T-helper 1 cell treated with Interleukin-12 subunit alpha and Interleukin-12 subunit beta and Interleukin-4 antibody, amounts not matched to agents 30 ng/mL and 1 ng/mL, for 36 hours (primary cell): ENCODE results near the gene GTF3C1. TPM values are rescaled to one million over a fixed set of nuclear protein-coding genes. Genes with fewer than 3 reads are reported as not detected.

Source experiments
- intact Hi-C: fragments of 100-400 bp; cut with micrococcal nuclease; formaldehyde crosslinking; loops from one replicate; pipeline ENCODE4 v1.15.1; 2024
- total RNA-seq: library from RNA; stranded (reverse); gene quantifications from 2 replicates; pipeline ENCODE4 v1.2.3, GENCODE V29; 2022

Gene GTF3C1
- total RNA-seq, 1 donor from 2014 or later = 58.5 TPM

DNA sequence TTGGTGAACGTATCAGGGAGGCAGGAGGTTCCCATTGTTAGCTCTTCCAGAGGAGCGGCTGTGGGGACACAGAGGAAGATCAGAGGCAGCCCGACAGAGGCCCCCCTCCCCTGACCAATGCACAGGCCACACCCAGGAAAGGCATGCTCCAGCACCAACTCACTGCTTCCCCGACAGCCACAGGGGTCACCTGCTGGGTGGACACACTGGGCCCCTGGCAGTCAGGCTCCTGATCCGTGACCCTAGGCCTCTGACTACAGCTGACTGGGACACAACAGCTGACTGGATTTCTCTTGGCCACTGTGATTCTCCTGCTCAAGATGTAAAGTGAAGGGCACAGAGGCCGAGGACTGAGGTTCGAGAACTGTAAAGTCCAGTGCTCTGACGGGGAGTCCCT is 84.2 kb downstream of the GTF3C1 start:
- intact Hi-C loops = no loop called here

DNA sequence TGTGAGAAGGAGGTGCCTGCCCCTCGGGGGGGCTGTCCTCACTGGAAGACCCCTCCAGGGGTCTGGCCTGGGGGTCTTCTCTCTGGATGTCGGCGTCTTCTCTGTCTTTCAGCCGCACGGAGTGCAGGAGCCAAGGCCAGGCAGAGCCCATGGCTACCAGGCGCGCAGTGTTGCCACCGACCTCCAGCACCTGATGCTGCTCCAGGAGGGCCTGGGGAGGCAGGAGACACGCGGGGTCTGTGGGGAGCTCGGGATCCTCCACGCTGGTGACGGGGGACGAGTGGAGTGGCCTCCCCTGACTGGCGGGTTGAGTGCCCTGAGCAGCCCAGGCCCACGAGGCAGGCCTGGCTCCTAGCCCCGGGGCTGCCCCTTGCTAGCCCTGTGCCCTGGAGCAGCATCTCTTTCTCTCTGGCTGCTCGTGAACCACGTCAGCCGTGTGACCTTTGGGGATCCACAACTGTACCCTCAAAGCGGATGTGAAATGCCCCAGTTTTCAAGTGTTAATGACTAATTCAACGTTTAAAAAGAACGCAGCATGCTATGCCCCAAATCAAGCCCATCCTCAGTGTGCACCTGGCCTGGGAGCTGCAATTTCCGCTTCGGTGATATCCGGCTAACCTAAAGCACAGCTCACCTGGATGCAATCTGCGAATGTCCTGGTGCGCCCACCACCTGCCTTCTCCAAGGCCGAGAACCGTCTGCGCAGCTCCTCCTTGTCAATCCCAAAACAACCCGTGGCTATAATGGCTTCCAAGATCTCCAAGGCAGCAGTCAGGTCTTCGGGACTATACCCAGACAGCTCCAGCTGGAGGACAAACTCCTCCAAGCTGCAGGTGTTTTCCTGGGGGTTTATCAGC is 84.9 kb downstream of the GTF3C1 start:
- intact Hi-C loops = no loop called here

DNA sequence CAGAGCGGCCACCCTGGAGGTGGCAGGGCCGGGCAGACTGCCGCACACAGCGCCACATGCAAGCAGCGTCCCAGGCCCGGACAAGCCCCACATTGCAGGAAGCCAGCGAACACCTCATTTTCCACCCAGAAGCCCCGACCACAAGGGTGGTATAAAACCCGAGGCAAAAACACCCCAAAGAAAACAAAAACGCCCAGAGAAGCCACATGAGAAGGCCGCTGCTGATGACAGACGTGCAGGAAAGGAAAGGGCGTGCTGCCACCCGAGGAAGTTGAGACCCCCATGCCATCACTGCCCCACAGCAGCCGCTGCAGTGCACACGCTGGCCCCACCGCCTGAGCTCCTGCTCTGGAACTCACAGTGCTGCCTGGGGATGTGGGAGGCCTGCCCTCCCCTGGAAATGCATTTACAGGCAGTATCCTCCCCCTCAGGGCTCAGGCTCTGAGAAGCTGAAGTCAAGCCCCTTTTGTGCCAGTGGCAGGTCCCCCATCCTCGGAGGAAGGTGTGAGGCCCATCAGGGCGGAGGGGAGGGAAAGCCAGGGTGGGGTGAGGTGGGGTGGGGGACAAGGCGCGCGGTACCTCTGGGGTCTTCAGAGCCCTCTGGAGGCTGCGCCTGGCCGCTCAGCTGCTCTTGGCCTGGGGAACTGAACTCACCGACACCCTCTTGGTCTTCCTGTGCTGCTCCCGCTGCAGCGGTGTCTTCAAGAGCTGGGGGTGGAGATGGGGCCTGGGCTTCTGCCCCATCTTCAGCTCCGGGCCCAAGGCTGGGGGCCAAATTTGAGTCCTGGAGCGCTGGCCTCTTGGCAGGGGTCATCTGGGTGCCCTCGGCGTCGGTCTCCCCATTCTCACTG is 85.7 kb downstream of the GTF3C1 start:
- intact Hi-C loops = no loop called here

DNA sequence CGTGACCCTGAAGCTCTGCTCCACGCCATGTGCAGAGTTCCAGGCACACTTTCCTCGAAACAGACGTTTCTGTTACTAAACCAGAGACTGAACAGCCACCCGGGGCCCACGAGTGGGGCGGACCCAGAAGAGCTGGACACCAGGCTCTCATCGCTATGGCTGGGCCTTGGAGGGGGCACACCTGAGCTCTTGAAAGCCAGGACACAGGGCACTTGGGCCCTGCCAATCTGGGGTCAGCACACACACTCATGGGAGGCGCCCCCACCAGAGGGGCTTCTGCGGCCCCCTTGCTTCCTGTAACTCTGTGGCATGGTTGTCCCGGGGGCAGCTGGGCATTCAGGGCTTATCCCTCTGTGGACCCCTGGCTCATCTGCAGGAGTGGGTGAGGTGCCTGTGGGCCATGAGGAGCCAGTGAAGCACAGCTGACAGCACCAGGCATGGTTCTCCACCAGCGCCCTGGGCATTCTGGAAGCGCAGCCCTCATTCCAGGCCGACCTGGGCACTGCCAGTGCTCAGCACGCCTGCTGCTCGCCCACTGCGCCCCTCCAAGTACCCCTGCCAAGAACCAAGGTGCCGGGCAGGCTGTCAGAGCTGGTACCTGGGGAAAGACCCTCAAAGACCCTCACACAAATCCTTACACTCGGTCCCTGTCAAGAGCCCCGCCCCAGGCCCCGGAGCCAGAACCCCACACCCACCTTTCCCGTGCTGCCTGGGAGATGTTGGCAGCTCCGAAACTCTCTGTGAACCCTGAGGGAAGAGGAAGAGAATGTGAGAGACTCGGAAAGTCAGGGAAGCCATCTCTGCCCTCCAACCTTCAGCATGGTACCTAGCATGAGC is 86.6 kb downstream of the GTF3C1 start:
- intact Hi-C loops = no loop called here

DNA sequence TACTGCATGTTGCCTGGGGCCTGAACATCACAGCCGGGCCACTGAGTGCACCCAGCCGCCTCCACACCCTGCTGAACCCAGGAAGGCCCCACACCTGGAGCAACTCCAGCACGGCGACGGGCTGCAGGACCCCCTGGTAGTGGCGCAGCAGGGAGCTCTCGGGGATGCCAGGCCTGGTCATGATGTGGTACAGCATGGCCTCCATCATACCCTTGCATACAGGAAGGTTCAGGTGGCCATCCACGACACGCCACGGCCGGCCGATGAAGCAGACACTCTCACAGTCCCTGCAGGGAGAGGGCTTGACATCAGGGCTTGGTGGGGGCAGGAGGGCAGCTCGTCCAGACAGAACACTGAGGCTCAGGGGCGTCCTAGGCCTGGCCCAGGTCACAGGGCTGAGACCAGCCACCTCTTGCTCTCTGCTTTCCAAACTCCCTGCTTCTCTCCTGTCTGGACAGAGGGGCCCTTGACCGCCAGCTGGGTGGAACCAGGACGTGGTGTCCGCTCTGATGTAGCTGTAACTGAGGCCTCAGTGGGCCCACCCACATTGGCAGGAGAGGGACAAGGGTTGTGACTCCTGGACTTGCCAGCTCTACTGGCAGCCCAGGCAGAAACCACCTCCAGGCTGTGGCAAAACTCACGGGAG is 87.4 kb downstream of the GTF3C1 start:
- intact Hi-C loops = no loop called here

DNA sequence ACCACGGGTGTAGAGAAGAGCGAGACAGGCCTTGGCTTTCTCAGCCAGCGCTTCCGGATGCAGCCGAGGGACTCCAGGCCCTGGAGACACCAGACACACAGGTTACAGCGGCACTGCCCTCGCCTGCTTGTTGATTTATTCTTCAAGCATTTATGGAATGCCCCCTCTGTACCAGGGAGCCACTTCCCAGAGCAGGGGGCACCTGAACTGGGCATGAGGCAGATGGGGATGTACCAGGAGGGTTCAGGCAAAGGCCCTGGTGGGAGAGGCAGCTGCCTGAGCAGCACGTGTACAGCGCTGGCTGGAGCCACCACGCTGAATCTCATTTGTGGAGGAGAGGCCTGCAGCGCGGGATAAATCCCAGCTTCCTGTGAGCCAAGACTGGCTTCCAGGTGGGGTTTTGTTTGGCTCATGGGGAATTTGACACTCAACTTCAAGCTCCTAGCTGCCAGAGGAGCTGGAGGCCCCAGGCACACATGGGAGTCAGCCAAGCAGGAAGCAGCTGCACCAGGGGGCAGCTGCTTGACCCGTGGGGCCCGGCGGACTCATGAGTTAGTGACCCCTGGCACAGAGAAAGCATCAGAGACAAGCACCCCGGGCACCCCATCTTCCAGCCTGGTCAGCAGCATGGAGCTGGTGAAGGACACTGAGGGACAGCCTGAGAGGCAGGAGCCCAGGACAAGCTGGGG is 88.1 kb downstream of the GTF3C1 start:
- intact Hi-C loops = no loop called here

DNA sequence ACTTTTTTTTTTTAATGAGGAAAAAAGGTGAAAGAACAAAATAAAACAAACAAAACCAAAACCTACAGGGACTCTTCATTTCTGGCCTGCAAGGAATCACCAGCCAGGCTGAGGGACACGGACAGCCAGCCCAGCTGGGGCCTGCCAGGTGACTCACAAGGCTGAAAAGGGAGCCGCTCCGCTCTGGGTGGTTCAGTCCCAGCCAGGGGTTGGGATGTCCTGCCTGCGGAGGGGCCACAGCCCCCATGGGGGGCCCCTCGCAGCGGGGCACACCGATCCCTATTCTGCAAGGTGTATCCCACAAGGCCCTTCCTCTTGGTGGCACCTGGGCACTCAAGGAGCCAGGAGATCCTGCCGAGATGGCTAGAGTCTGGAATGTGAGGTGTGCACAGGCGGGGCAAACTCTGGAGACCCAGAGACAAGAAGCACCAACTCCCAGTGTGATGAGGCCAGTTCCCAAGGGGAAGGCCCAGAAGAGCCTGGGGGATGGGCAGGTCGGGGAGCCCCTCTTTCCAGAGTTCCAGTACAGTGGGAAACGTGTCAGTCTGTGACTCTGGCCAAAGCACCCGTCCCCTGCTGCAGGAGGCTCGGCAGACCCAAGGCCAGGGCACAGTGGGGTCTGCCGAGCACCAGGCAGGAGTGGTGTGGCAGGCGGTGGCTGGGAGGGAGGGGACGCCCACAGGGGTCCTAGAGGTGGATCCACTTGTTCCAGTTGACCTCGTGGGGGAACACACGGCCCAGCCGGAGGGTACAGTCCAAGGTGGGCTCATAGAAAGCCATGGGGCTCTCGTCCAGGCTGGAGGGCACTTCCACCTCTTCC is 88.8 kb downstream of the GTF3C1 start:
- intact Hi-C loops = no loop called here

DNA sequence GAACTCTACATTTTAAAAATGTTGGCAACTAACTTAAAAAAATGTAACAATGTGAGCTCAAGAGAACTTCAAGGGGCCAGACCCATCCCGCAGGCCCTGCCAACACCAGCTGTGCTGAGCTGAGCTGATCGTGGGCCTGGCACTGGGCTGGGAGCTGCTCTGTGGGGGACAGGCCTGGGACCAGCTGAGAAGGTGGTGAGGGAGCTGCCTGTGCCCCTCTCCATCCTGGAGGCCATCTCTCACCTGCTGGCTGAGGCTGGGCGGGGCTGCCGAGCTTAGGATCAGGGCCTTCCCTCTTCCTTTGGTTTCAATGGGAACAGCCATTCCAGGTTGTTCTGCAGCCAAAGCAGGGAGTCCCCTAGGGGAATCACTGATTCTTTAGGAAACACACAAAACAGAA is 89.5 kb downstream of the GTF3C1 start:
- intact Hi-C loops = no loop called here

DNA sequence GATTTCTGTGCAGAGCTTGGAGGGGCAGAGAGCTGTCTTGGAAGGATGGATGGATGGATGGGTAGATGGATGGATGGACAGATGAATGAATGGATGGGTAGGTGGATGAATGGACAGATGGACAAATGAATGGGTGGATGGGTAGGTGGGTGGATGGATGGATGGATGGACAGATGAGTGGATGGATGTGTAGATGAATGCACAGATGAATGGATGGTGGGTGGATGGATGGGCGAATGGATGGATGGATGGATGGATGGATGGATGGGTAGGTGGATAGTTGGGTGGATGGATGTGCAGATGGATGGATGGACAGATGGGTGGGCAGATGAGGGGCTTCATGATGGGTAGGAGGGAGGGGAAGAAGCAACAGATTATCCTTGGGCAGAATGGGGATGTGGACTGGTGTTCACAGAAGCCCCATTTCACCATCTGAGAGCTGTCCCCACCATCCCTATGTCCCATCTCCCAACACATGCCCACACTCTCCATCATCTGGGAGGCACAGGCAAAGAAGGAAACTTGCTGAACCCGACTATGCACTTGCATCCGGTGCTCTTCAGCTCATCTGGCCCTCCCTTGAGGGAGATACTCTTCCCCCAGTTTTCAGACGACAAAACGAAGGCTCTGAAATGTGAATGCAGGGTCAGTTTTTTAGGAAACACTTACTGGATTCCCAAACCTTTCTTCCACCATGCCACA is 90.6 kb downstream of the GTF3C1 start:
- intact Hi-C loops = loop anchor here (10.0 kb wide), 1 partner anchor 1624 kb away; no protein-coding TSS in a partner anchor

DNA sequence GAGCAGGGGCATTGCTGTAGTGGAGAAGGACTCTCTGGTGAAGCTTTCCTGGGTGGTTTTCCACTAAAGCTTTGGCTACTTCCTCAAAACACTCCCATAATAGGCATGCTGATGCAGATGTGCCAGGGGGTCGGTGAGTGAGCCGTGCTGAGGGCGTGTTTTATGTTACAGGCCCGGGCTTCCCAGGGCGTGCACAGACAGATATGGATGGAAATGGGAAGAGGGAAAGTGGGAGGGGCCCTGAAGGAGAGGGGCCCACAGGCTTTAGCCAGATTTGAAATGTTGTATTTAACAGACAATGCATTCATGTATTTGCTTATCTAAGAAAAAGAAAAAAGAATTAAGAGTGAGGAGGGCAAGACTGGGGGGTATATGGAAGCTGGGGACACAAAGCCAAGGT is 91.5 kb downstream of the GTF3C1 start:
- intact Hi-C loops = loop anchor here (10.0 kb wide), 1 partner anchor 1623 kb away; no protein-coding TSS in a partner anchor

DNA sequence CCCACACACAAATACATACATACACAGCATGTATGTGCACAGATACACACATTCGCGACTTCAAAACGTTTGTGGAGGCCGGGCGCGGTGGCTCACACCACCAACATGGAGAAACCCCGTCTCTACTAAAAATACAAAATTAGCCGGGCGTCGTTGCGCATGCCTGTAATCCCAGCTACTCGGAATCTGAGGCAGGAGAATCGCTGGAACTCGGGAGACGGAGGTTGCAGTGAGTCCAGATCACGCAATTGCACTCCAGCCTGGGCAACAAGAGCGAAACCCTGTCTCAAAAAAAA is 92.2 kb downstream of the GTF3C1 start:
- intact Hi-C loops = loop anchor here (1.0 to 10.0 kb wide), 7 partner anchors 55 to 1623 kb away; partner anchors contain the start of gene IL21R

DNA sequence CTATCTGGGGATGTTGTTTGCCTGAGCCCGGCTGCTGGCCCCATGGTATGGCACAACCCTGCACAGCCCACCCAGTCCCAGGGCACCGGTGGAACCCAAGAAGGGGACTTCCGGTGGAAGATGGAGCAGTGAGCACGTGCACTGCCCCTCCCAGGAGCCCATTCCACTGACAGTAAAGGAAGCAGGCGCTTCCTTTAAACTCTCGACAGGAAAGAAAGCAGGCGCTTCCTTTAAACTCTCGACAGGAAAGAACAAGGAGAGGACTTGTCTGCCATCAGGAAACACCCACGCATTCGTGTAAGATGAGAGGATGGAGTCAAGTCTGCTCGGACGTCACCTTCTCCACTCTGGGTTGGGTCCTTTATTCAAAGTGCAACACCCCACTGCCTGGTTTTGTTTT is 94.0 kb downstream of the GTF3C1 start:
- intact Hi-C loops = loop anchor here (2.0 to 10.0 kb wide), 2 partner anchors 53 to 1621 kb away; partner anchors contain the start of gene IL21R

DNA sequence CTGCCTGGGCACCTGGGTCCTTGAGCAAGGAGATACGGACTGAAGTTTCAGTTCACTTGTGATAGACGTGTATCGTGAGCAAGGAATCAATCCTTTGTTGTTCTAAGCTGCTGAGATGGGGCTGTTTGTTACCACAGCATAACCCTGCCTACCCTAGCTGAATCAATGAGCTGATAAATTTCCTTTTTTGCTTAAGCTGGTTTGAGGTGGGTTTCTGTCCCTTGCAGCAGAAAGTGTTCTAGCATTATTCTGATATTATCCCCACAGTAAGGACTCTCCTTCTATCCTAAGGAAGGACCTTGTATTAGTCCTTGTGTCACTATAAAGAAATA is 96.3 kb downstream of the GTF3C1 start:
- intact Hi-C loops = loop anchor here (10.0 kb wide), 1 partner anchor 1619 kb away; no protein-coding TSS in a partner anchor

DNA sequence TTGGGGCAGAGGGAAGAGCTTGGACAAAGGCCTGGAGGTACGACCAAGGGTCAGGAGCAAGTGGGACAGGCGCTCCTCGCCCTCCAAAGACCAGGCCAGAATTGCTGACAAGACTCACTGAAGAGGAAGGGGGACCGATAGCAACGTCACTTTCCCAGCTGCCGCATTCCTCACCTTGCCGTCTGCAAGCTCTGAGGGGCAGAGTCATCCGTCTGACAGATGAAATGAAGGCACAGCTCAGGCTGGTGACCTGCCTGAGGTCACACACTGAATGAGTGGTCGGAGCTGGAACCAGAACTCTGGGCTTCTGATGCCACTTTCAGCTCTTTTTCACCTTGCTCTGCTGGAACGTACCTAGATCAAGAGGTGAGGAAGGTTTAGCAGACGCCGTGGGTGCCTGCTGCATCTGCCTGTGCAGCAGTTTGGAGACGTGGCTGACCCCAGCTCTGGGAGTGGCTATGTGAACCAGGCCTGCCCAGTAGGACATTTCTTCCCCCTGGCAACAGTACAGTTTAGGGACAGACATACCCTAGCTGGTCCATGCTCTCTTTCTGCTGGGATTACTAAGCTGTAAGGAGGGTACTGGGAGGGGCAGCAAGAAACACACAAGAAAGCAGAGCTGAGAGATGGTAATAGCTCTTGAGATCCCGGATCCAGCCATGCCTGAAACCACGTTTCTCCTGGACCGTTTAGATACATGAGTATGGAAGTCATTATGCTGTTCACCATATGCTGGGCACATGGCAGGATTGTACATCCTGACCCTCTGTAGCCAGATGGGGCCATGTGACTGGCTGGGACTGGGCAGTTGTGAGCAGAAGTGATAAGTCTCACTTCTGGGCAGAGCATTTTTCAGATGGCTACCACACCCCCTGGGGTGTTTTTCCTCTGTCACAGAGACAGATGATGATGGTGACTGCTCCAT is 96.9 kb downstream of the GTF3C1 start:
- intact Hi-C loops = loop anchor here (10.0 kb wide), 1 partner anchor 1618 kb away; no protein-coding TSS in a partner anchor

DNA sequence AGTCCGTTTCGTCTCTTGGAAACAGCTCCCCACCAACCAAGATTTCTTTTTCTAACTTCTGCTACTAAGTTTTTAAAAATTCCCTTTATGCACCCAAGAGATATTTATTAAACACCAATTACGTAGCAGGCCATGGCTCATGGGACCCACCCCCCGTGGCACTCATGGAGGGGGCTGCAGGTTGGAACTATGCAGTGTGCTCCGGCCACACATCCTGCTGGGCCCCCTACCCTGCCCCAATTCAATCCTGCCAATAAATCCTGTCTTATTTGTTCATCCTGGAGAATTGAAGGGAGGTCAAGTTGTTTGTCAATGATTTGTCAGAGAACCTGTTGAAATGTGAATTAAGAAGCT is 99.5 kb downstream of the GTF3C1 start:
- intact Hi-C loops = loop anchor here (10.0 kb wide), 1 partner anchor 1615 kb away; no protein-coding TSS in a partner anchor

DNA sequence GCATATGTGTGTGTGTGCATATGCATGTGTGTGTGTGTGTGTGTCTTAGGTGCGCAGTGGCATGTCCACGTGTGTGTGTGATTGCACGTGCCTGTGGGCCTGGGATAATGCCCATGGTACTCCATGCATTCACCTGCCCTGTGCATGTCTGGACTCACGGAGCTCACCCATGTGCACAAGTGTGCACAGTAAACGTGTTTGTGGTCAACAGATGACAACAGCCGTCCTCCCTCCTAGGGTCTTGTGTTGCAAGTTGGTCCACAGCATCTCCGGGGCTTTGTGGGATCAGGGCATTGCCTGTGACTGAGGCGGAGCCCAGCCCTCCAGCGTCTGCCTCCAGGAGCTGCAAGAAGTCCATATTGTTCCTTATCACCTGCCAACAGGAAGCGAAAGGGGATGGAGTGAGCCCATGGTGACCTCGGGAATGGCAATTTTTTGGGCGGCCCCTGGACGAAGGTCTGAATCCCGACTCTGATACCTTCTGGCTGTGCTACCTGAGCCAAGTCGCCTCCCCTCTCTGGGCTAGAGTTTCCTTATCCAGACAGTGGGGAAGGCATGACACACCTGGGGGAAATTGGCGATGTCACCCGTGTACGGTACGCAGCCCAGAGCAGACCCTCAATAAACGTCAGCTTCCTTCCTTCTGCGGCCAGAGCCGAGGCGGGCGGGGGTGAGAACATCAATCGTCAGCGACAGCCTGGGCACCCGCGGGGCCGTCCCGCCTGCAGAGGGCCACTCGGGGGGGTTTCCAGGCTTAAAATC is 100.1 kb downstream of the GTF3C1 start:
- intact Hi-C loops = loop anchor here (10.0 kb wide), 1 partner anchor 1615 kb away; no protein-coding TSS in a partner anchor
